HEK293T (cell line): ENCODE data around the gene CHMP5.

ENCODE experiments used
- ARNT ChIP-seq: fragments of 450-650 bp; IDR thresholded peaks from 2 replicates; pipeline ENCODE4 v1.6.1; 2017; ENCODE audit warnings: mild to moderate bottlenecking
- BHLHE40 ChIP-seq: fragments of 450-650 bp; IDR thresholded peaks from 2 replicates; pipeline ENCODE4 v1.6.1; 2016; ENCODE audit warnings: mild to moderate bottlenecking, moderate library complexity, borderline replicate concordance
- CTBP1 ChIP-seq: fragments of 450-650 bp; IDR thresholded peaks from 2 replicates; pipeline ENCODE4 v1.6.1; 2016; ENCODE audit warnings: borderline replicate concordance
- ELF4 ChIP-seq: fragments of 450-650 bp; IDR thresholded peaks from 2 replicates; pipeline ENCODE4 v1.6.1; 2017; ENCODE audit warnings: antibody characterized with exemption
- FOXA1 ChIP-seq: fragments of 450-650 bp; IDR thresholded peaks from 2 replicates; pipeline ENCODE4 v1.6.1; 2016; ENCODE audit warnings: mild to moderate bottlenecking
- FOXK2 ChIP-seq: fragments of 450-650 bp; IDR thresholded peaks from 2 replicates; pipeline ENCODE4 v1.6.1; 2016; ENCODE audit warnings: mild to moderate bottlenecking
- NFRKB ChIP-seq: fragments of 450-650 bp; IDR thresholded peaks from 2 replicates; pipeline ENCODE4 v1.6.1; 2016; ENCODE audit warnings: mild to moderate bottlenecking, moderate library complexity
- SP1 ChIP-seq: fragments of 450-650 bp; IDR thresholded peaks from 2 replicates; pipeline ENCODE4 v1.6.1; 2017

- TF ChIP-seq FOXK2 (no peak), CTBP1 (no peak), FOXA1 (no peak), BHLHE40 (no peak), SP1 (no peak), ELF4 (no peak), NFRKB (no peak), ARNT (no peak)
Measured at GRCh38 chr9:33297432-33297831, 32.6 kb downstream of the CHMP5 start.
